Inferior parietal cortex (tissue), 1 donor: ENCODE results near the gene EIF4A3.

Source experiments
- DNase-seq: peaks from one replicate; pipeline ENCODE4 v3.0.0-alpha.2; 2016; ENCODE audit errors: extremely low spot score

The EIF4A3 gene

DNA sequence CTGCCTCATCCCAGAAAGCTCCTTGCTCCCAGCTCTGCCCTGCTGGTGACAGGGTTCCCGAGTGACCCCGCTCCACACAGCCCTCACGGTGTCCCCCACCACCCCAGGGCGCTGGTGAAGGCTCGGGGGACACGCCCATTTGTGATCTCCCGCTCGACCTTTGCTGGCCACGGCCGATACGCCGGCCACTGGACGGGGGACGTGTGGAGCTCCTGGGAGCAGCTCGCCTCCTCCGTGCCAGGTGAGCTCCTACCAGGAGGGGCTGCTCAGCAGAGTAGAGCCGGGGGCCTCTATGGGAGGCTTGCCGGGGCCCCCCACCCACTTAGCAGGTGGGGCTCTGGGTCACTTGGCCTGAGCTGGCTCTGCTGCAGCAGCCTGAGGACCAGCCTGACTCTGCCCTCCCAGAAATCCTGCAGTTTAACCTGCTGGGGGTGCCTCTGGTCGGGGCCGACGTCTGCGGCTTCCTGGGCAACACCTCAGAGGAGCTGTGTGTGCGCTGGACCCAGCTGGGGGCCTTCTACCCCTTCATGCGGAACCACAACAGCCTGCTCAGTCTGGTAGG, 34.4 kb downstream of the EIF4A3 start:
- no peak for DNase-seq

GRCh38 chr17:80111702-80112470, 35.0 kb downstream of the EIF4A3 start:
- no peak for DNase-seq

- no peak for DNase-seq
These were observed 35.8 kb downstream of the EIF4A3 start for GRCh38 chr17:80110927-80111701.

DNA sequence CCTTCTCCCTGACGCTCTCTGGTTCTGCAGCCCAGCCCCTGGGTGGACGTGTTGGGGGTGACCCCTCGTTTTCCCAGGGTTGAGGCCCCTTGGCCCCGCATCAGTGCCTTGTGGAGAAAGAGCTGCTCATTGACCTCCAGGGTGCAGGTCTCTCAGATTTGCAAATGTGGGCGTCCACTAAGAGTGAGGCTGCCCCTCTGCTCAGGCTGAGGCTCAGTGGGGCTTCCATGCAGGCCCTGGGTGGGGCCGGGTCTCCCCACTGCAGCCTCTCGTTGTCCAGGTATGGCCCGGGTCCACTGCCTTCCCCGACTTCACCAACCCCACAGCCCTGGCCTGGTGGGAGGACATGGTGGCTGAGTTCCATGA, 36.5 kb downstream of the EIF4A3 start:
- DNase-seq: no peak

- DNase-seq: no peak
These were observed 37.0 kb downstream of the EIF4A3 start for GRCh38 chr17:80109713-80110446.

GRCh38 chr17:80109066-80109660, 37.8 kb downstream of the EIF4A3 start:
- no peak for DNase-seq

DNA sequence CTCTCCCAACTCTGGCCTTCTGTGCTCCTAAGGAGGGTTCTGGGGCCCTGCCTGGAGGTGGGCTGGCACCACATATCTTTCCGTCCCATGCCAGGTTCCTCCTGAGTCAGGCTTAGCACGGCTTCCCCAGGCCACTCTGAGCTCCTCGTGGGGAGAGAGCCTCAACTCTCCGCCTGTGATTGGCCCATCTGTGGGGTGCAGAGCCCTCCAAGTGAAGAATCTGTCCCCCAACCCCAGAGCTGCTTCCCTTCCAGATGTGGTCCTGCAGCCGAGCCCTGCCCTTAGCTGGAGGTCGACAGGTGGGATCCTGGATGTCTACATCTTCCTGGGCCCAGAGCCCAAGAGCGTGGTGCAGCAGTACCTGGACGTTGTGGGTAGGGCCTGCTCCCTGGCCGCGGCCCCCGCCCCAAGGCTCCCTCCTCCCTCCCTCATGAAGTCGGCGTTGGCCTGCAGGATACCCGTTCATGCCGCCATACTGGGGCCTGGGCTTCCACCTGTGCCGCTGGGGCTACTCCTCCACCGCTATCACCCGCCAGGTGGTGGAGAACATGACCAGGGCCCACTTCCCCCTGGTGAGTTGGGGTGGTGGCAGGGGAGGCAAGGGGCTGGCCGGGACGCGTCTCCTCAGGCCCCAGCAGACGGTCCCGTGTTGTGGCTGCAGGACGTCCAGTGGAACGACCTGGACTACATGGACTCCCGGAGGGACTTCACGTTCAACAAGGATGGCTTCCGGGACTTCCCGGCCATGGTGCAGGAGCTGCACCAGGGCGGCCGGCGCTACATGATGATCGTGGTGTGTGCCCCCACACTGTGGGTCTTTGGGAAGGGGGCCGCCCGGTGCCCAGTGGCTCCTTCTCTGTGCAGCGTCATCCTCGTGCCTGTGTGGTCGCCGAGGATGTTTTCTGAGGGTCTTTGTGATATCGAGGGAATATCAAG, 38.6 kb downstream of the EIF4A3 start:
- no peak for DNase-seq

GRCh38 chr17:80107231-80108021, 39.5 kb downstream of the EIF4A3 start:
- no peak for DNase-seq

DNA sequence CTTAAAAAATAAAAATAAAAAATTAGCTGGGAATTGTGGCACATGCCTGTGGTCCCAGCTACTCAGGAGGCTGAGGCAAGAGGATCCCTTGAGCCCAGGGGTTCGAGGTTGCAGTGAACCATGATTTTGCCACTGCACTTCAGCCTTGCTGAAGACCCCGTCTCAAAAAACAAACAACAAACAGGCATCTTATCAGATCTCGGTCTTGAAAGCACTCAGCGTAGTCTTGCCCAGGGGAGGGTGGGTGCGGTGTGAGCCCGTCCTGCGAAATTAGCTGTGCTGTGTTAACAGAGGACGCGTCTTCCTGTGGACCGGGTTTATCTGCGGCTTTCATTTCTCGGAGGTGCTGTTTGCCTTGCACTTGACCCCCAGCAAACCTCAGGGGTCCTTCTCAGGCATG, 40.2 kb downstream of the EIF4A3 start:
- DNase-seq: no peak

DNA sequence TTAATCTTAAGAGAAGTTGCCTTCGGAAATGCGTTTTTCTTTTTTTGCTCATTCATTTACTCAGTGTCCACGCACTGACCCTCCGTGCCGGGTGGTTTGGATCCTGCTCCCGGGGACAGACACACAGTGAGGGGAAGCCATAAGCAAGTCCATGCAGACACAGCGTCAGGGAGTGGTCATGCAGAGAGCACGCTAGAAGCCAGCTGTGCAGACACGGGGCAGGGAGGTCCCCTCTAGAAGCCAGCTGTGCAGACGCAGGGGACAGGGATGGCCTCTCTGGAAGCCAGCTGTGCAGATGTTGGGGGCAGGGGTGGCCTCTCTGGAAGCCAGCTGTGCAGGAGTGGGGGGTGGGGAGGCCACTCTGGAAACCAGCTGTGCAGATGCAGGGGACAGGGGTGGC, 40.8 kb downstream of the EIF4A3 start:
- DNase-seq: no peak

GRCh38 chr17:80105762-80106161, 41.2 kb downstream of the EIF4A3 start:
- DNase-seq: no peak

DNA sequence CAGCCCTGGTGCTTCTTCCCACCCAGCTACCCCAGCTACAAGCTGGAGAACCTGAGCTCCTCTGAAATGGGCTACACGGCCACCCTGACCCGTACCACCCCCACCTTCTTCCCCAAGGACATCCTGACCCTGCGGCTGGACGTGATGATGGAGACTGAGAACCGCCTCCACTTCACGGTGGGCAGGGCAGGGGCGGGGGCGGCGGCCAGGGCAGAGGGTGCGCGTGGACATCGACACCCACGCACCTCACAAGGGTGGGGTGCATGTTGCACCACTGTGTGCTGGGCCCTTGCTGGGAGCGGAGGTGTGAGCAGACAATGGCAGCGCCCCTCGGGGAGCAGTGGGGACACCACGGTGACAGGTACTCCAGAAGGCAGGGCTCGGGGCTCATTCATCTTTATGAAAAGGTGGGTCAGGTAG, 42.0 kb downstream of the EIF4A3 start:
- no peak for DNase-seq

DNA sequence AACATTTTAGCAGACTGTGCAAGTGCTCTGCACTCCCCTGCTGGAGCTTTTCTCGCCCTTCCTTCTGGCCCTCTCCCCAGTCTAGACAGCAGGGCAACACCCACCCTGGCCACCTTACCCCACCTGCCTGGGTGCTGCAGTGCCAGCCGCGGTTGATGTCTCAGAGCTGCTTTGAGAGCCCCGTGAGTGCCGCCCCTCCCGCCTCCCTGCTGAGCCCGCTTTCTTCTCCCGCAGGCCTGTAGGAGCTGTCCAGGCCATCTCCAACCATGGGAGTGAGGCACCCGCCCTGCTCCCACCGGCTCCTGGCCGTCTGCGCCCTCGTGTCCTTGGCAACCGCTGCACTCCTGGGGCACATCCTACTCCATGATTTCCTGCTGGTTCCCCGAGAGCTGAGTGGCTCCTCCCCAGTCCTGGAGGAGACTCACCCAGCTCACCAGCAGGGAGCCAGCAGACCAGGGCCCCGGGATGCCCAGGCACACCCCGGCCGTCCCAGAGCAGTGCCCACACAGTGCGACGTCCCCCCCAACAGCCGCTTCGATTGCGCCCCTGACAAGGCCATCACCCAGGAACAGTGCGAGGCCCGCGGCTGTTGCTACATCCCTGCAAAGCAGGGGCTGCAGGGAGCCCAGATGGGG, 42.5 kb downstream of the EIF4A3 start:
- DNase-seq: no peak

- no peak for DNase-seq
These were observed 43.4 kb downstream of the EIF4A3 start for GRCh38 chr17:80103449-80104085.

- DNase-seq: no peak
These were observed 44.1 kb downstream of the EIF4A3 start for GRCh38 chr17:80102664-80103448.

- no peak for DNase-seq
These were observed 44.8 kb downstream of the EIF4A3 start for GRCh38 chr17:80101946-80102663.
